GM12864 (cell line): ENCODE data around the gene SLC52A1.
"Not testable (repeated sequence)": the region's sequence is repeated elsewhere in the genome, so short reads cannot be mapped to it uniquely, and the experiment has no call there.

Source experiments
- DNase-seq: peaks from one replicate; pipeline ENCODE4 v3.0.0-alpha.2; 2011; ENCODE audit warnings: low read depth
- H3K4me3 ChIP-seq: 2 replicates; pipeline ENCODE4 v1.5.1; 2011; ENCODE audit warnings: mild to moderate bottlenecking, low read depth, low read length, control low read depth
- CTCF ChIP-seq: IDR thresholded peaks from 2 replicates; pipeline ENCODE4 v1.5.1; 2011; ENCODE audit warnings: low read depth, mild to moderate bottlenecking, moderate library complexity, low read length, control low read depth, inconsistent platforms; ENCODE audit errors: missing control alignments

The SLC52A1 gene

GRCh38 chr17:5035315-5035714 is at the start of gene SLC52A1:
Gene SLC52A1, minus strand, starts transcription at chr17:5035426. Its CDS starts 820 bp downstream, at chr17:5034606.
- no peak for DNase-seq
- no peak for TF ChIP-seq CTCF
- H3K4me3 ChIP-seq, result peak within 1 kb of the TSS; percentile 27

- H3K4me3 ChIP-seq, result no peak overlapping the region
- no peak for TF ChIP-seq CTCF
- DNase-seq, result no peak
Measured at GRCh38 chr17:5080591-5080990, 45.4 kb upstream of the SLC52A1 start.

- peak within 1 kb of the TSS; percentile 69 for H3K4me3 ChIP-seq
- peak; percentile 44 for TF ChIP-seq CTCF
Measured at GRCh38 chr17:5078106-5079028, 43.1 kb upstream of the SLC52A1 start, which contains the start of gene ZFP3. Gene ZFP3, plus strand, starts transcription at chr17:5078467. Its CDS starts 13,038 bp downstream, at chr17:5091505.

GRCh38 chr17:5077781-5078105 is 42.5 kb upstream of the SLC52A1 start:
- H3K4me3 ChIP-seq, result peak overlapping the region; percentile 69
- no peak for TF ChIP-seq CTCF
- no peak for DNase-seq

More at GRCh38 chr17:5078106-5079028, 43.1 kb upstream of the SLC52A1 start, which contains the start of gene ZFP3:
- peak; percentile 68 for DNase-seq

- H3K4me3 ChIP-seq, DNase-seq: not testable (repeated sequence)
Measured at GRCh38 chr17:5077275-5077674, 42.0 kb upstream of the SLC52A1 start.

- H3K4me3 ChIP-seq, result not testable (repeated sequence)
Measured at GRCh38 chr17:5075472-5075871, 40.2 kb upstream of the SLC52A1 start.

GRCh38 chr17:5069724-5070123 is 34.5 kb upstream of the SLC52A1 start:
- no peak for TF ChIP-seq CTCF
- no peak overlapping the region for H3K4me3 ChIP-seq
- no peak for DNase-seq

More at GRCh38 chr17:5075472-5075871, 40.2 kb upstream of the SLC52A1 start:
- DNase-seq, result not testable (repeated sequence)

GRCh38 chr17:5068236-5068635 is 33.0 kb upstream of the SLC52A1 start:
- H3K4me3 ChIP-seq, result no peak overlapping the region
- TF ChIP-seq CTCF, result no peak
- DNase-seq, result no peak
